Amniotic stem cell (primary cell): ENCODE data around the gene HMCN2.

ENCODE experiments used
- DNase-seq: peaks from one replicate; lab custom pipeline; 2025; lab: John Stamatoyannopoulos, UW

Gene HMCN2

GRCh38 chr9:130471411-130472183 is 206.0 kb downstream of the HMCN2 start:
- no peak for DNase-seq

GRCh38 chr9:130472184-130472705 is 206.7 kb downstream of the HMCN2 start:
- DNase-seq, result no peak

GRCh38 chr9:130473009-130473408 is 207.4 kb downstream of the HMCN2 start:
- DNase-seq, result no peak

GRCh38 chr9:130473566-130473965 is 208.0 kb downstream of the HMCN2 start:
- DNase-seq, result no peak

- no peak for DNase-seq
Observed at GRCh38 chr9:130474106-130474505, 208.5 kb downstream of the HMCN2 start.

GRCh38 chr9:130476151-130476730 is 210.7 kb downstream of the HMCN2 start:
- no peak for DNase-seq

GRCh38 chr9:130477564-130477963 is 212.0 kb downstream of the HMCN2 start:
- DNase-seq, result no peak

GRCh38 chr9:130478152-130478551 is 212.6 kb downstream of the HMCN2 start:
- DNase-seq, result no peak

- DNase-seq, result no peak
Observed at GRCh38 chr9:130478736-130479575, 213.4 kb downstream of the HMCN2 start.

GRCh38 chr9:130479587-130479986 is 214.0 kb downstream of the HMCN2 start:
- DNase-seq, result no peak

- DNase-seq, result no peak
Observed at GRCh38 chr9:130480673-130481072, 215.1 kb downstream of the HMCN2 start.

GRCh38 chr9:130482463-130482862 is 216.9 kb downstream of the HMCN2 start:
- no peak for DNase-seq

- no peak for DNase-seq
Observed at GRCh38 chr9:130483371-130483971, 217.9 kb downstream of the HMCN2 start.
